ENCODE measurements around the gene TAF4. TPM values are rescaled to one million over a fixed set of nuclear protein-coding genes. Genes with fewer than 3 reads are reported as not detected.

TAF4 gene
- total RNA-seq, 1 experiment from 2014 or later: 4.9 TPM

- no peak for DNase-seq (ENCODE audit: low spot score)
Measured at GRCh38 chr20:61932711-61933480, 132.8 kb downstream of the TAF4 start.

- no peak for DNase-seq (ENCODE audit: low spot score)
Measured at GRCh38 chr20:61932199-61932592, 133.5 kb downstream of the TAF4 start.

GRCh38 chr20:61931476-61932198 is 134.0 kb downstream of the TAF4 start:
- no peak for DNase-seq (ENCODE audit: low spot score)

GRCh38 chr20:61930776-61931475 is 134.8 kb downstream of the TAF4 start:
- DNase-seq (ENCODE audit: low spot score): no peak

GRCh38 chr20:61929971-61930666 is 135.6 kb downstream of the TAF4 start:
- DNase-seq (ENCODE audit: low spot score): no peak

GRCh38 chr20:61929561-61929960 is 136.1 kb downstream of the TAF4 start:
- DNase-seq (ENCODE audit: low spot score): no peak

GRCh38 chr20:61927826-61928541 is 137.7 kb downstream of the TAF4 start:
- DNase-seq (ENCODE audit: low spot score): no peak

GRCh38 chr20:61927193-61927825 is 138.4 kb downstream of the TAF4 start:
- DNase-seq (ENCODE audit: low spot score): no peak

- no peak for DNase-seq (ENCODE audit: low spot score)
Measured at GRCh38 chr20:61926796-61927192, 138.9 kb downstream of the TAF4 start.

GRCh38 chr20:61926253-61926613 is 139.4 kb downstream of the TAF4 start:
- no peak for DNase-seq (ENCODE audit: low spot score)

- DNase-seq (ENCODE audit: low spot score): peak; percentile 78
Measured at GRCh38 chr20:61925555-61926252, 140.0 kb downstream of the TAF4 start.

GRCh38 chr20:61924858-61925554 is 140.7 kb downstream of the TAF4 start:
- no peak for DNase-seq (ENCODE audit: low spot score)

Other genes starting within 250 kb of the TAF4 start
- gene LSM14B, start 56.6 kb upstream of the TAF4 start, total RNA-seq (2014; rRNA removed; shearing (Covaris generic)): 29.3 and 36.7 TPM in 2 replicates
- gene PSMA7, start 77.5 kb upstream of the TAF4 start, total RNA-seq (2014; rRNA removed; shearing (Covaris generic)): 694 and 771 TPM in 2 replicates
- 3.3 TPM in 2 replicates for gene SS18L1, start 77.9 kb upstream of the TAF4 start, total RNA-seq (2014; rRNA removed; shearing (Covaris generic))
- gene MTG2, start 117.1 kb upstream of the TAF4 start, total RNA-seq (2014; rRNA removed; shearing (Covaris generic)): 13.3 and 18.0 TPM in 2 replicates
- not detected in 2 replicates for gene HRH3, start 154.4 kb upstream of the TAF4 start, total RNA-seq (2014; rRNA removed; shearing (Covaris generic))
- gene OSBPL2, start 172.6 kb upstream of the TAF4 start, total RNA-seq (2014; rRNA removed; shearing (Covaris generic)): 12.5 and 17.7 TPM in 2 replicates
- gene ADRM1, start 237.1 kb upstream of the TAF4 start, total RNA-seq (2014; rRNA removed; shearing (Covaris generic)): 180 and 203 TPM in 2 replicates